ENCODE measurements around the gene GALK2. TPM values are rescaled to one million over a fixed set of nuclear protein-coding genes. Genes with fewer than 3 reads are reported as not detected.

The GALK2 gene
- total RNA-seq = 44.8 and 46.7 TPM in 2 replicates

DNA sequence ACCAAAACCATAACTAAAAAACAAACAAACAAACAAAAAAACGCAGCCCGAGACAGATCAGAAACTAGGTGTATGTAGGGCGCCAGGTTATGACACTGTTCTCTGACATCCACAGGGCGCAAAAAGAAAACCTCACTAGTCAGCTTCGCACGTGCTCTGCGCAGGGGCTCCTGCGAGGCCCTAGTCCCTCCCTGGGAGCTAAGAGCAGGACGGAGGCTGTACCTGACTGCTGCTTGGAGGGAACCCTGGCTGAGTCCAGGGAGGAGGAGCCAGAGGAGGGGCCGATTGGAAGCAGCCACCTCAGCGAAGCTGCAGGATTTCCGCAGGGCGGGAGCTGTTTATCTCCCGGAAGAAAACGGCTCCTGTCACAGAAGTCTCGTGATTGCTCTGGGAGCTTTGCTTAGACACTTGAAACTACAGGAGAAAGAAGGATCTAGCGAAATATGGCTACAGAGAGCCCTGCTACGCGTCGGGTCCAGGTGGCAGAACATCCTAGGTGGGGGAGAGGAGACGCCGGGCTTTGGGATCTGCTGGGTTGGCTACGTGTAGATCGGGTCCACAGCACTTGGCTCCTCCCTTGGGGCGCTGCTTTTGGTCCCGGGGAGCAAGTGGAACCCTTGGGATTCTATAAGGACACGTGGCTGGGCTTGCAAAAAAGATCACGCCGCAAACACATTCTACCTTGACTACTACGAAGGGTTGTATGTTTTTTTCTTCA lies at the start of gene GALK2:
Gene GALK2, plus strand, starts transcription at position 368 of the 718 bp plus-strand sequence. Its CDS starts 76 bp downstream, at position 444.

DNA sequence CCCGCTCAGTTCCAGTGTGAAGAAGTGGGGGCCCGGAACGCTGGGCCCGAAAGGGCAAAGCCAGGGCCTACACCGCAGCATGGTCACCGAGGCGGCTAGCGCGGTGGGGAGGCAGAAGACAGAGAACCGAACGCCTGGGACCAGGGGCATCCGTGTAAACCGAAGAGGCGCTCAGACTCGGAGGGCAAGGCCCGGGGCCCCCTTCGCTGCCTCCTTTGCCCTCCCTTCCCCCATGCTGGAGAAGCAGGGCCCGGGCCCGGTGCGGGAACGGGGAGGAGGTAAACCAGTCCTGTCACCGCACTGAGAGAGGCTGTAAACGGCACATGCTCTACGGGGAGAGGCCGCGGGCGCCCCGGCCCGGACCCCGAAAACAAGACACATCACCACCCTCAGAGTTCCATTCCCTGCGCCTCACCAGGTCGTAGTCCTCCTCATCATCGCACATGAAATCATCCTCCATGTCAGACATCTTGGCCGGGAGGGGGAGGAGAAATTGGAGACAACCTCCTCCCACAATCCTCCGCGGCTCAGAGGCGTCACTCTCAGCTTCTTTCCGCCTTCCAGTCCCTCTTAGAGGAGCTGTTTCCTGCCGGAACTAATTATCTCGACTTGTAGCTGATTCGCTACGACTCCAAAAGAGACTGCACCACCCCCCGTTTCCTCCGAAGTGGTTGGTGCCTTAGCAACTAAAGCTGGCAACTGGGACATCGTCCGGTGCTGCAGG lies 14.8 kb upstream of the GALK2 start, which contains the start of gene COPS2:
Gene COPS2, minus strand, starts transcription at position 490 of the 724 bp plus-strand sequence. Its CDS starts 21 bp downstream, at position 469.

Small RNA genes within 50 kb of the gene (small RNA-seq; reads per million reads assigned to genes)
- gene MIR4716 = not detected
- gene RF00019 = not detected
- not detected for gene RN7SL307P

Other genes starting within 250 kb of the GALK2 start
- gene SHC4, start 206.3 kb upstream of the GALK2 start, total RNA-seq = 0.49 and 0.61 TPM in 2 replicates
- 40.4 and 46.1 TPM in 2 replicates for gene SECISBP2L, start 123.8 kb upstream of the GALK2 start, total RNA-seq
- gene COPS2, start 14.6 kb upstream of the GALK2 start, total RNA-seq = 46.6 and 50.8 TPM in 2 replicates

All from hair follicle dermal papilla cell (primary cell).